ENCODE measurements around the gene CCBE1.

Gene CCBE1

GRCh38 chr18:59607471-59607870 is 89.8 kb downstream of the CCBE1 start:
- Histone ChIP-seq H3K4ac (ENCODE audit: low read length) (no peak overlapping the region), H2AFZ (ENCODE audit: low read length) (no peak overlapping the region), H4K8ac (ENCODE audit: low read depth, low read length) (no peak overlapping the region), H3K27ac (replicated peaks; ENCODE audit: low read length) (no peak overlapping the region), H4K91ac (ENCODE audit: low read depth, low read length, poor library complexity) (no peak overlapping the region), H2BK15ac (ENCODE audit: low read length) (no peak overlapping the region), H3K36me3 (replicated peaks in 1 of 2; ENCODE audit: control insufficient read depth in 2 of 2, insufficient read depth in 2 of 2, low read length in 2 of 2) (no peaks in the 10 kb centered on the region), H3K18ac (ENCODE audit: low read length) (no peak overlapping the region), H2BK5ac (ENCODE audit: low read length) (no peak overlapping the region), H2BK12ac (ENCODE audit: low read length) (no peak overlapping the region), H3K14ac (ENCODE audit: low read length) (no peak overlapping the region), H3K4me2 (ENCODE audit: insufficient read depth, low read length, poor library complexity, severe bottlenecking) (no peak overlapping the region), H3K23ac (ENCODE audit: low read depth, low read length, poor library complexity) (no peak overlapping the region), H3K9ac (ENCODE audit: low read depth, low read length, poor library complexity) (no peak overlapping the region), H2AK5ac (ENCODE audit: low read depth, low read length) (no peak overlapping the region), H3K4me3 (ENCODE audit: low read length in 2 of 2) (no peak overlapping the region), H3K27me3 (ENCODE audit: control insufficient read depth in 3 of 3, insufficient read depth in 3 of 3, low read depth in 1 of 3, low read length in 3 of 3) (no peaks in the 10 kb centered on the region), H3K79me1 (ENCODE audit: low read depth, low read length) (no peaks in the 10 kb centered on the region), H2BK120ac (ENCODE audit: low read depth, low read length) (no peak overlapping the region), H3K9me3 (replicated peaks in 1 of 2; ENCODE audit: control insufficient read depth in 2 of 2, insufficient read depth in 1 of 2, low read depth in 1 of 2, low read length in 2 of 2) (no peaks in the 10 kb centered on the region), H3K4me1 (ENCODE audit: control insufficient read depth in 2 of 2, insufficient read depth in 1 of 2, low read depth in 1 of 2, low read length in 2 of 2) (peaks cover 0 to under 1% of the 10 kb centered on the region in 2 donors)
- no CpG with 5 or more reads among the region's 7 CpGs for WGBS, 2 donors (ENCODE audit: extremely low coverage in 2 of 2, insufficient read length in 2 of 2, insufficient replicate concordance in 1 of 2)
- DNase-seq (ENCODE audit: low spot score): no peak

GRCh38 chr18:59607078-59607379 is 90.2 kb downstream of the CCBE1 start:
- Histone ChIP-seq H2AFZ (ENCODE audit: low read length) (no peak overlapping the region), H3K79me1 (ENCODE audit: low read depth, low read length) (no peaks in the 10 kb centered on the region), H3K14ac (ENCODE audit: low read length) (no peak overlapping the region), H3K18ac (ENCODE audit: low read length) (no peak overlapping the region), H3K23ac (ENCODE audit: low read depth, low read length, poor library complexity) (no peak overlapping the region), H3K4me3 (ENCODE audit: low read length in 2 of 2) (no peak overlapping the region), H3K9me3 (replicated peaks in 1 of 2; ENCODE audit: control insufficient read depth in 2 of 2, insufficient read depth in 1 of 2, low read depth in 1 of 2, low read length in 2 of 2) (no peaks in the 10 kb centered on the region), H3K4ac (ENCODE audit: low read length) (no peak overlapping the region), H3K9ac (ENCODE audit: low read depth, low read length, poor library complexity) (no peak overlapping the region), H2AK5ac (ENCODE audit: low read depth, low read length) (no peak overlapping the region), H4K8ac (ENCODE audit: low read depth, low read length) (no peak overlapping the region), H4K91ac (ENCODE audit: low read depth, low read length, poor library complexity) (no peak overlapping the region), H2BK15ac (ENCODE audit: low read length) (no peak overlapping the region), H3K36me3 (replicated peaks in 1 of 2; ENCODE audit: control insufficient read depth in 2 of 2, insufficient read depth in 2 of 2, low read length in 2 of 2) (no peaks in the 10 kb centered on the region), H3K27ac (replicated peaks; ENCODE audit: low read length) (no peak overlapping the region), H3K27me3 (ENCODE audit: control insufficient read depth in 3 of 3, insufficient read depth in 3 of 3, low read depth in 1 of 3, low read length in 3 of 3) (no peaks in the 10 kb centered on the region), H2BK12ac (ENCODE audit: low read length) (no peak overlapping the region), H3K4me1 (ENCODE audit: control insufficient read depth in 2 of 2, insufficient read depth in 1 of 2, low read depth in 1 of 2, low read length in 2 of 2) (no peaks in the 10 kb centered on the region), H2BK5ac (ENCODE audit: low read length) (no peak overlapping the region), H3K4me2 (ENCODE audit: insufficient read depth, low read length, poor library complexity, severe bottlenecking) (no peak overlapping the region), H2BK120ac (ENCODE audit: low read depth, low read length) (no peak overlapping the region)
- DNase-seq (ENCODE audit: low spot score): no peak
- WGBS, 2 donors (ENCODE audit: extremely low coverage in 2 of 2, insufficient read length in 2 of 2, insufficient replicate concordance in 1 of 2): no CpG with 5 or more reads among the region's 1 CpG

GRCh38 chr18:59606193-59607077 is 90.8 kb downstream of the CCBE1 start:
- no peak overlapping the region for H3K23ac ChIP-seq (ENCODE audit: low read depth, low read length, poor library complexity)
- no peak overlapping the region for H3K9ac ChIP-seq (ENCODE audit: low read depth, low read length, poor library complexity)
- H2AFZ ChIP-seq (ENCODE audit: low read length): no peak overlapping the region
- no peak overlapping the region for H3K4me3 ChIP-seq (ENCODE audit: low read length in 2 of 2)
- no peak overlapping the region for H3K14ac ChIP-seq (ENCODE audit: low read length)
- H4K8ac ChIP-seq (ENCODE audit: low read depth, low read length): no peak overlapping the region
- no peak overlapping the region for H3K27ac ChIP-seq (replicated peaks; ENCODE audit: low read length)
- no peak overlapping the region for H2AK5ac ChIP-seq (ENCODE audit: low read depth, low read length)
- no peak overlapping the region for H4K91ac ChIP-seq (ENCODE audit: low read depth, low read length, poor library complexity)
- no peak for DNase-seq (ENCODE audit: low spot score)
- no peak overlapping the region for H3K4me2 ChIP-seq (ENCODE audit: insufficient read depth, low read length, poor library complexity, severe bottlenecking)
- no peaks in the 10 kb centered on the region for H3K4me1 ChIP-seq (ENCODE audit: control insufficient read depth in 2 of 2, insufficient read depth in 1 of 2, low read depth in 1 of 2, low read length in 2 of 2)
- no peak overlapping the region for H2BK120ac ChIP-seq (ENCODE audit: low read depth, low read length)
- no peak overlapping the region for H3K18ac ChIP-seq (ENCODE audit: low read length)
- H3K79me1 ChIP-seq (ENCODE audit: low read depth, low read length): no peaks in the 10 kb centered on the region
- no peaks in the 10 kb centered on the region for H3K9me3 ChIP-seq (replicated peaks in 1 of 2; ENCODE audit: control insufficient read depth in 2 of 2, insufficient read depth in 1 of 2, low read depth in 1 of 2, low read length in 2 of 2)
- H3K4ac ChIP-seq (ENCODE audit: low read length): no peak overlapping the region
- WGBS, 2 donors (ENCODE audit: extremely low coverage in 2 of 2, insufficient read length in 2 of 2, insufficient replicate concordance in 1 of 2): no CpG with 5 or more reads among the region's 13 CpGs
- no peaks in the 10 kb centered on the region for H3K36me3 ChIP-seq (replicated peaks in 1 of 2; ENCODE audit: control insufficient read depth in 2 of 2, insufficient read depth in 2 of 2, low read length in 2 of 2)
- H2BK5ac ChIP-seq (ENCODE audit: low read length): no peak overlapping the region
- H2BK15ac ChIP-seq (ENCODE audit: low read length): no peak overlapping the region
- no peak overlapping the region for H2BK12ac ChIP-seq (ENCODE audit: low read length)
- H3K27me3 ChIP-seq (ENCODE audit: control insufficient read depth in 3 of 3, insufficient read depth in 3 of 3, low read depth in 1 of 3, low read length in 3 of 3): no peaks in the 10 kb centered on the region

GRCh38 chr18:59605633-59606192 is 91.5 kb downstream of the CCBE1 start:
- no peak overlapping the region for H3K9ac ChIP-seq (ENCODE audit: low read depth, low read length, poor library complexity)
- no peak overlapping the region for H3K23ac ChIP-seq (ENCODE audit: low read depth, low read length, poor library complexity)
- no peaks in the 10 kb centered on the region for H3K9me3 ChIP-seq (replicated peaks in 1 of 2; ENCODE audit: control insufficient read depth in 2 of 2, insufficient read depth in 1 of 2, low read depth in 1 of 2, low read length in 2 of 2)
- no peak overlapping the region for H3K18ac ChIP-seq (ENCODE audit: low read length)
- no peak for DNase-seq (ENCODE audit: low spot score)
- no peak overlapping the region for H2BK15ac ChIP-seq (ENCODE audit: low read length)
- no peak overlapping the region for H3K27ac ChIP-seq (replicated peaks; ENCODE audit: low read length)
- H3K36me3 ChIP-seq (replicated peaks in 1 of 2; ENCODE audit: control insufficient read depth in 2 of 2, insufficient read depth in 2 of 2, low read length in 2 of 2): no peaks in the 10 kb centered on the region
- H4K8ac ChIP-seq (ENCODE audit: low read depth, low read length): no peak overlapping the region
- no peak overlapping the region for H2AFZ ChIP-seq (ENCODE audit: low read length)
- H4K91ac ChIP-seq (ENCODE audit: low read depth, low read length, poor library complexity): no peak overlapping the region
- H3K4me2 ChIP-seq (ENCODE audit: insufficient read depth, low read length, poor library complexity, severe bottlenecking): no peak overlapping the region
- no peak overlapping the region for H2AK5ac ChIP-seq (ENCODE audit: low read depth, low read length)
- H3K79me1 ChIP-seq (ENCODE audit: low read depth, low read length): no peaks in the 10 kb centered on the region
- no peak overlapping the region for H2BK5ac ChIP-seq (ENCODE audit: low read length)
- no peak overlapping the region for H2BK12ac ChIP-seq (ENCODE audit: low read length)
- no CpG with 5 or more reads among the region's 13 CpGs for WGBS, 2 donors (ENCODE audit: extremely low coverage in 2 of 2, insufficient read length in 2 of 2, insufficient replicate concordance in 1 of 2)
- no peaks in the 10 kb centered on the region for H3K4me1 ChIP-seq (ENCODE audit: control insufficient read depth in 2 of 2, insufficient read depth in 1 of 2, low read depth in 1 of 2, low read length in 2 of 2)
- H3K27me3 ChIP-seq (ENCODE audit: control insufficient read depth in 3 of 3, insufficient read depth in 3 of 3, low read depth in 1 of 3, low read length in 3 of 3): no peaks in the 10 kb centered on the region
- H3K4me3 ChIP-seq (ENCODE audit: low read length in 2 of 2): no peak overlapping the region
- no peak overlapping the region for H3K4ac ChIP-seq (ENCODE audit: low read length)
- H2BK120ac ChIP-seq (ENCODE audit: low read depth, low read length): no peak overlapping the region
- no peak overlapping the region for H3K14ac ChIP-seq (ENCODE audit: low read length)
